Psoas muscle (tissue), 8 donors: Measurements from ENCODE around the gene CAB39. TPM values are rescaled to one million over a fixed set of nuclear protein-coding genes. Genes with fewer than 3 reads are reported as not detected.

ENCODE experiments used
- ATAC-seq, 4 donors: fragments of 200-7000 bp; cut with Tn5 transposase; one replicate each; pipeline ENCODE4 v1.9.1; 2020; ENCODE audit warnings: moderate library complexity in 3 of 4, mild to moderate bottlenecking in 2 of 4
- DNase-seq, 2 donors: peaks; one replicate each; pipeline ENCODE4 v3.0.0-alpha.2; 2020
- H3K27ac ChIP-seq: fragments of 200-600 bp; one replicate; pipeline ENCODE4 v1.8.0; 2022
- H3K27me3 ChIP-seq, 3 donors: fragments of 200-600 bp in 1 of 3; one replicate each; pipeline versions ENCODE4 v1.6.1 to v1.8.0; 2013 to 2022; ENCODE audit warnings: low read length in 2 of 3, mild to moderate bottlenecking in 2 of 3, moderate library complexity in 1 of 3; ENCODE audit not compliant: insufficient read depth in 3 of 3
- H3K36me3 ChIP-seq, 2 donors: fragments of 200-600 bp in 1 of 2; one replicate each; pipeline versions ENCODE4 v1.6.1 to v1.8.0; 2013 to 2022; ENCODE audit warnings: low read depth in 1 of 2, mild to moderate bottlenecking in 1 of 2, moderate library complexity in 1 of 2; ENCODE audit not compliant: insufficient read depth in 1 of 2
- H3K4me1 ChIP-seq: fragments of 200-600 bp; one replicate; pipeline ENCODE4 v1.8.0; 2022
- H3K4me3 ChIP-seq: fragments of 200-600 bp; one replicate; pipeline ENCODE4 v1.8.0; 2022; ENCODE audit warnings: mild to moderate bottlenecking
- H3K9me3 ChIP-seq: fragments of 200-600 bp; one replicate; pipeline ENCODE4 v1.8.0; 2022
- WGBS, 3 donors: extraction: QIAGEN DNeasy Blood & Tissue Kit; methylation state at CpG; one replicate each; pipeline versions ENCODE4 v1.1.6 to v1.1.7; 2013; 5-methylcytosine and 5-hydroxymethylcytosine counted together
- intact Hi-C, 2 donors: fragments of 100-400 bp; cut with DNase I; formaldehyde crosslinking; loops; one replicate each; pipeline versions ENCODE4 v1.11.0 to v1.14.2; 2022
- polyA plus RNA-seq, 3 donors: library from polyadenylated mRNA; stranded (reverse); fragments of 200-250 nt; gene quantifications; one replicate each; pipeline ENCODE4 v1.2.3, GENCODE V29; 2013
- total RNA-seq, 4 donors: library from RNA; stranded (reverse); fragmentation: NEBNext Ultra II Directional in 2 of 4; extraction: Animal tissue kit (Norgen Biotek cat#: 25700) in 2 of 4; gene quantifications; one replicate each; pipeline versions ENCODE4 v1.2.1 to v1.2.4, GENCODE V29; 2021 to 2023
- TF ChIP-seq, protein P1 (sequence below): fragments of 200-600 bp; IDR thresholded peaks from one replicate; pipeline ENCODE4 v1.8.0; 2022; ENCODE audit warnings: antibody characterized with exemption
- donor health status: healthy with polysubstance abuse.
- donor health status: DM: no; HTN: no; CAD: no; lungs with moderate emphysema.
- donor health status: Bipolar disorder and iron deficiency.
- donor health status: healthy.
- donor health status: DM: yes; HTN: yes; CAD: no.
- donor health status: DM: no; HTN: no; CAD: no.
- donor health status: DM: no; HTN: no; CAD: no.
- donor health status: DM: yes; HTN: yes; CAD: no.

Gene CAB39
- total and polyA plus RNA-seq, 7 donors = 36.0 to 166 (median 123) TPM

DNA sequence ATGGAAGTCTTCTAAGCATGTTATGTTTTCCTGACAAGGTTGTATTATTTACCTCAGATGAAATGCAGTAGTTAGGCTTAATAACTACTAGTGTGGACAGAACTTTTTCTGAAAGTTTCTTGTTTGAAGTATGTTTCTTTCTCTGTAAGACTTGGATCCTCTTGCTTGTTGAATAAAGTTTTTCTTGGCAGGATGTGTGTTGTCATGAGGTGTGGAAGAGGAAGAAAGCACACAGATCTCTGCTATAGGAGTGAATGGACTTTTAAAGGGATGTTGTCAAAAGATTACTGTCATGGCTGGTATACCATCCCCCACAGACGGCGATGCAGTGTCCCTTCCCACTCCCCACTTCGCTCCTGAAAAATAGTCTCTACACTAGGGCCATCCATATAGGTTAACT, 2.6 kb downstream of the CAB39 start:
- WGBS, 3 donors = 57 to 66% (median 64%) methylated on average over 3 of the region's 3 CpGs
- Histone ChIP-seq H3K9me3 (no peaks in the 10 kb centered on the region), H3K27me3 (no peaks in the 10 kb centered on the region), H3K27ac (peak overlapping the region; percentile 97), H3K4me1 (peaks cover 57% of the 10 kb centered on the region), H3K36me3 (no peaks in the 10 kb centered on the region), H3K4me3 (peak overlapping the region; percentile 88)
- intact Hi-C loops = no loop called here
- TF ChIP-seq, protein P1, sequence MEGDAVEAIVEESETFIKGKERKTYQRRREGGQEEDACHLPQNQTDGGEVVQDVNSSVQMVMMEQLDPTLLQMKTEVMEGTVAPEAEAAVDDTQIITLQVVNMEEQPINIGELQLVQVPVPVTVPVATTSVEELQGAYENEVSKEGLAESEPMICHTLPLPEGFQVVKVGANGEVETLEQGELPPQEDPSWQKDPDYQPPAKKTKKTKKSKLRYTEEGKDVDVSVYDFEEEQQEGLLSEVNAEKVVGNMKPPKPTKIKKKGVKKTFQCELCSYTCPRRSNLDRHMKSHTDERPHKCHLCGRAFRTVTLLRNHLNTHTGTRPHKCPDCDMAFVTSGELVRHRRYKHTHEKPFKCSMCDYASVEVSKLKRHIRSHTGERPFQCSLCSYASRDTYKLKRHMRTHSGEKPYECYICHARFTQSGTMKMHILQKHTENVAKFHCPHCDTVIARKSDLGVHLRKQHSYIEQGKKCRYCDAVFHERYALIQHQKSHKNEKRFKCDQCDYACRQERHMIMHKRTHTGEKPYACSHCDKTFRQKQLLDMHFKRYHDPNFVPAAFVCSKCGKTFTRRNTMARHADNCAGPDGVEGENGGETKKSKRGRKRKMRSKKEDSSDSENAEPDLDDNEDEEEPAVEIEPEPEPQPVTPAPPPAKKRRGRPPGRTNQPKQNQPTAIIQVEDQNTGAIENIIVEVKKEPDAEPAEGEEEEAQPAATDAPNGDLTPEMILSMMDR = no peak
- ATAC-seq (no peak), DNase-seq (no peak)

DNA sequence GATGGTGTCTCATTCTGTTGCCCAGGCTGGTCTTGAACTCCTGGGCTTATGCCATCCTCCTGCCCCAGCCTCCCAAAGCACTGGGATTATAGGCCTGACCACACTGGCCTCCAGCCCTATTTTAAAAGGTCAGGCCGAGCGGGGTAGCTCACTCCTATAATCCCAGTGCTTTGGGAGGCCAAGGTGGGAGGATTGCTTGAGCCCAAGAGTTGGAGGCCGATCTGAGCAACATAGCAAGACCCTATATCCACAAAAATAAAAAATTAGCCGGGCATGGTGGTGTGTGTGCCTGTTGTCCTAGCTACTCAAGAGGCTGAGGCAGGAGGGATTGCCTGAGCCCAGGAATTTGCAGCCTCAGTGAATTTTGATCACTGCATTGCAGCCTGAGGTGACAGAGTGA, 3.9 kb downstream of the CAB39 start:
- WGBS, 3 donors = 60 to 75% (median 67%) methylated on average over 4 of the region's 4 CpGs
- H3K4me1 ChIP-seq = peaks cover 67% of the 10 kb centered on the region

GRCh38 chr2:230717600-230717999, 5.0 kb downstream of the CAB39 start:
- H3K27me3 ChIP-seq = no peaks in the 10 kb centered on the region
- peak overlapping the region; percentile 97 for H3K27ac ChIP-seq
- peaks cover 0 to 5% of the 10 kb centered on the region in 2 donors for H3K36me3 ChIP-seq
- H3K4me1 ChIP-seq = peaks cover 74% of the 10 kb centered on the region
- peak overlapping the region; percentile 28 for H3K4me3 ChIP-seq
- 19 to 32% (median 31%) methylated on average over 3 of the region's 3 CpGs for WGBS, 3 donors
- H3K9me3 ChIP-seq = no peaks in the 10 kb centered on the region
- ATAC-seq = no peak
- intact Hi-C loops = no loop called here
- no peak for DNase-seq
- TF ChIP-seq, protein P1 = no peak

More for the DNA sequence above, 3.9 kb downstream of the CAB39 start:
- no peaks in the 10 kb centered on the region for H3K9me3 ChIP-seq
- ATAC-seq (no peak), DNase-seq (no peak)
- no peaks in the 10 kb centered on the region for H3K27me3 ChIP-seq
- H3K27ac ChIP-seq = peak overlapping the region; percentile 97
- TF ChIP-seq, protein P1 = no peak
- H3K36me3 ChIP-seq = peaks cover 0 to 5% of the 10 kb centered on the region in 2 donors
- peak overlapping the region; percentile 88 for H3K4me3 ChIP-seq
- intact Hi-C loops = no loop called here

DNA sequence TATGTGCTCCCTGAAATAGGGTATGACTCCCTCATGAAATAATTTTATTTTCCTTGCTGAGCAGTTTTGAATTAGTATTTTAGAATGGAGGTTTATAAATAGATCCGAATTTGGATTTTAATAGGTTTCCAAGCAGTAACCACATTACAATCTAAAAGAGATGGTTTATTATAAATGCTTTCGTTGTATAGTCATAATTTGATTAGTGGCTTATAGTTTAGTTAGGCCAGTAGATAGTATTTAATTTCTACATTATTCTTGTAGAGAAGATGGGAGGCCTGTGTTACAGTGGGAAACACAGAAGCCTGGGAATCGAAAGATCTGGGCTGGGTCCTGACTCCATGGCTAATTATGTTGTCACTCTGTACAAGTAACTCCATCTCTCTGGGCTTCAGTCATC, 6.7 kb downstream of the CAB39 start:
- no peaks in the 10 kb centered on the region for H3K9me3 ChIP-seq
- H3K4me1 ChIP-seq = peaks cover 81% of the 10 kb centered on the region
- TF ChIP-seq, protein P1 = no peak
- H3K36me3 ChIP-seq = peaks cover 0 to 5% of the 10 kb centered on the region in 2 donors
- H3K27me3 ChIP-seq = no peaks in the 10 kb centered on the region
- 56 to 69% (median 64%) methylated on average over 3 of the region's 3 CpGs for WGBS, 3 donors
- DNase-seq (no peak), ATAC-seq (peak in 1 of 4 donors; percentile 17)
- no peak overlapping the region for H3K4me3 ChIP-seq
- intact Hi-C loops = no loop called here
- H3K27ac ChIP-seq = peak overlapping the region; percentile 97

DNA sequence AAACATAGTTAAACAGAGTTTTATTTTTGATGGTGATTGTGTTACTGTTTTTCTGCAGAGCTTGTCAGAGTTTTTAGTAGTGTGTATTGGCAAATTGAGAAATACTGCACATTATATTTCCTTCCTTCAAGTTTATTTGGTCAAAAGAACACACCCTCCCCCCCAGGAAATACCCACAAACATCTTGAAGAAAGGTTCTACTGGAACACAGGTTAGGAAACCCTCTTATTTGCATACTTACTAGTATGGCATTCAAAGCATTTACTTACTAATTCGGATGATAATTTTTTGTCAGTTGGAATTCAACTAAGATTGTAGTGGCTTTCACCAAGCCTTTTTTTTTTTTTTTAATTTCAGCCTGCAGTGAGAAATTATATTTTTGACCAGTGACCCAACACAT, 9.1 kb downstream of the CAB39 start:
- TF ChIP-seq, protein P1 = no peak
- peak overlapping the region; percentile 37 for H3K27ac ChIP-seq
- DNase-seq (no peak), ATAC-seq (no peak)
- no peak overlapping the region for H3K4me3 ChIP-seq
- H3K4me1 ChIP-seq = peaks cover 60% of the 10 kb centered on the region
- intact Hi-C loops = loop anchor here in 1 of 2 donors (5.0 kb wide), 1 partner anchor 36 kb away; no protein-coding TSS in a partner anchor
- 66 to 72% (median 69%) methylated on average over 1 of the region's 1 CpG for WGBS, 3 donors
- H3K36me3 ChIP-seq = peaks cover 0 to 5% of the 10 kb centered on the region in 2 donors
- H3K27me3 ChIP-seq = no peaks in the 10 kb centered on the region
- H3K9me3 ChIP-seq = no peaks in the 10 kb centered on the region
